Osteoblast (primary cell): ENCODE measurements around the gene ORM1. TPM values are rescaled to one million over a fixed set of nuclear protein-coding genes. Genes with fewer than 3 reads are reported as not detected.

Source experiments
- DNase-seq: peaks from one replicate; pipeline ENCODE4 v3.0.0; 2011; ENCODE audit warnings: low spot score, mixed read lengths; ENCODE audit not compliant: insufficient read length; ENCODE audit errors: missing footprints
- H2AFZ ChIP-seq: 2 replicates; pipeline ENCODE4 v1.6.0; 2011; ENCODE audit warnings: mild to moderate bottlenecking, low read length
- H3K27ac ChIP-seq: 2 replicates; pipeline ENCODE4 v1.5.1; 2011; ENCODE audit warnings: mild to moderate bottlenecking, low read depth, low read length, moderate library complexity
- H3K27me3 ChIP-seq: 2 replicates; pipeline ENCODE4 v1.6.0; 2012; ENCODE audit warnings: mild to moderate bottlenecking, control low read depth, inconsistent platforms, low read length, moderate library complexity; ENCODE audit not compliant: insufficient read depth
- H3K36me3 ChIP-seq: 2 replicates; pipeline ENCODE4 v1.5.1; 2011; ENCODE audit warnings: mild to moderate bottlenecking, low read length, control low read depth, moderate library complexity; ENCODE audit not compliant: insufficient read depth
- H3K4me1 ChIP-seq: 2 replicates; pipeline ENCODE4 v1.5.1; 2011; ENCODE audit warnings: mild to moderate bottlenecking, low read length, control low read depth, moderate library complexity; ENCODE audit not compliant: insufficient read depth
- H3K4me2 ChIP-seq: 2 replicates; pipeline ENCODE4 v1.6.0; 2011; ENCODE audit warnings: mild to moderate bottlenecking, low read length; ENCODE audit not compliant: insufficient read depth
- H3K4me3 ChIP-seq: fragments of 200-600 bp; sonication (generic); 3 replicates; pipeline ENCODE4 v1.5.1; 2012; ENCODE audit warnings: mild to moderate bottlenecking, low read length, inconsistent platforms; ENCODE audit not compliant: insufficient read depth
- H3K79me2 ChIP-seq: 2 replicates; pipeline ENCODE4 v1.6.0; 2012; ENCODE audit warnings: mild to moderate bottlenecking, low read length, control low read depth, inconsistent platforms; ENCODE audit not compliant: insufficient read depth
- H3K9me3 ChIP-seq: 2 replicates; pipeline ENCODE4 v1.5.1; 2011; ENCODE audit warnings: low read depth, low read length, control low read depth
- H4K20me1 ChIP-seq: 2 replicates; pipeline ENCODE4 v1.6.0; 2012; ENCODE audit warnings: mild to moderate bottlenecking, low read length, control low read depth; ENCODE audit not compliant: insufficient read depth
- CTCF ChIP-seq: IDR thresholded peaks from 2 replicates; pipeline ENCODE4 v1.5.1; 2011; ENCODE audit warnings: mild to moderate bottlenecking, low read depth, low read length, moderate library complexity; ENCODE audit errors: extremely low read depth
- total RNA-seq: library from RNA; depleted of rRNA; stranded (reverse); fragments of >200 nt; gene quantifications from 2 replicates; pipeline ENCODE4 v1.2.3, GENCODE V29; 2012

The ORM1 gene
- total RNA-seq, 1 donor: not detected

GRCh38 chr9:114286146-114286679 lies 36.7 kb upstream of the ORM1 start:
- TF ChIP-seq CTCF: no peak
- no peaks in the 10 kb centered on the region for H3K36me3 ChIP-seq
- no peaks in the 10 kb centered on the region for H3K9me3 ChIP-seq
- no peak overlapping the region for H2AFZ ChIP-seq
- peak; percentile 32 for DNase-seq
- H3K4me3 ChIP-seq: no peak overlapping the region
- H3K27me3 ChIP-seq: no peaks in the 10 kb centered on the region
- peaks cover 27% of the 10 kb centered on the region for H3K4me1 ChIP-seq
- no peaks in the 10 kb centered on the region for H3K79me2 ChIP-seq
- H4K20me1 ChIP-seq: no peaks in the 10 kb centered on the region
- no peak overlapping the region for H3K4me2 ChIP-seq
- no peak overlapping the region for H3K27ac ChIP-seq

GRCh38 chr9:114287001-114287762 lies 35.7 kb upstream of the ORM1 start:
- no peaks in the 10 kb centered on the region for H3K27me3 ChIP-seq

GRCh38 chr9:114287763-114288192 lies 35.1 kb upstream of the ORM1 start:
- Histone ChIP-seq H3K36me3 (peaks cover 7% of the 10 kb centered on the region), H4K20me1 (no peaks in the 10 kb centered on the region), H3K4me2 (no peak overlapping the region), H3K79me2 (no peaks in the 10 kb centered on the region), H3K27ac (peak overlapping the region; percentile 19), H3K4me3 (no peak overlapping the region), H3K27me3 (no peaks in the 10 kb centered on the region), H3K4me1 (peaks cover 23% of the 10 kb centered on the region), H3K9me3 (no peaks in the 10 kb centered on the region), H2AFZ (no peak overlapping the region)
- peak; percentile 79 for DNase-seq
- TF ChIP-seq CTCF: no peak

More at GRCh38 chr9:114287001-114287762, 35.7 kb upstream of the ORM1 start:
- Histone ChIP-seq H2AFZ (no peak overlapping the region), H3K4me2 (no peak overlapping the region), H3K4me3 (no peak overlapping the region), H4K20me1 (no peaks in the 10 kb centered on the region), H3K4me1 (peaks cover 27% of the 10 kb centered on the region), H3K36me3 (peaks cover under 1% of the 10 kb centered on the region), H3K9me3 (no peaks in the 10 kb centered on the region), H3K27ac (no peak overlapping the region), H3K79me2 (no peaks in the 10 kb centered on the region)
- TF ChIP-seq CTCF: no peak
- DNase-seq: peak; percentile 13
